GM12874 (cell line): ENCODE data around the gene GJC2.

ENCODE experiments used
- CTCF ChIP-seq: IDR thresholded peaks from 2 replicates; pipeline ENCODE4 v1.5.1; 2011; ENCODE audit warnings: low read depth, mild to moderate bottlenecking, control low read depth, low read length, moderate library complexity; ENCODE audit not compliant: insufficient read depth

Gene GJC2

GRCh38 chr1:228190778-228191177, 41.0 kb downstream of the GJC2 start:
- no peak for TF ChIP-seq CTCF

GRCh38 chr1:228194436-228194835, 44.7 kb downstream of the GJC2 start:
- TF ChIP-seq CTCF: no peak

GRCh38 chr1:228194921-228195812, 45.4 kb downstream of the GJC2 start:
- no peak for TF ChIP-seq CTCF

GRCh38 chr1:228197555-228198147, 47.9 kb downstream of the GJC2 start:
- TF ChIP-seq CTCF: no peak

GRCh38 chr1:228198977-228199590, 49.4 kb downstream of the GJC2 start:
- TF ChIP-seq CTCF: no peak

GRCh38 chr1:228204958-228205357, 55.2 kb downstream of the GJC2 start:
- TF ChIP-seq CTCF: no peak
